ENCODE results near the gene MKS1.
A peak's percentile ranks its signal among the peaks of the same experiment; 100 is the strongest.

MKS1 gene

DNA sequence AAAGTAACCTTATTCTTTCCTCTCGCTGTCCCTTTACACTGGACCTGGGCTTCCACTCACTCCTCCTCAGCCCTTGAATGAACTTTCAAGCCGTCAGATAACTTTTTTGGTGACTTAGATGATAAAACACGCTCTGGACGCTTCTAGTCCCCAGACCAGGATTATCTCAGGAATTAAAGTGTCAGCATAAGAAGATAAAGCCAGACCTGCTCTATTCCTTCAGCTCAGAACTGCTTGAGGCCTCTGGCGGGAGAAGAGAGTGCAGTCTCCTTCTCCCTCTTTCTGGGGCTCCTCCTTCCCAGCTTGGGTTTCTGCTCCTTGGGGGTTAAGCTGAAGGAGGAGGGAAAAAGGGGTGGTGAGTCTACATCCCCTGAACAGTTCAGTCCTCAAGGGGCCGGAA lies 25.9 kb upstream of the MKS1 start:
- no peak for DNase-seq

DNA sequence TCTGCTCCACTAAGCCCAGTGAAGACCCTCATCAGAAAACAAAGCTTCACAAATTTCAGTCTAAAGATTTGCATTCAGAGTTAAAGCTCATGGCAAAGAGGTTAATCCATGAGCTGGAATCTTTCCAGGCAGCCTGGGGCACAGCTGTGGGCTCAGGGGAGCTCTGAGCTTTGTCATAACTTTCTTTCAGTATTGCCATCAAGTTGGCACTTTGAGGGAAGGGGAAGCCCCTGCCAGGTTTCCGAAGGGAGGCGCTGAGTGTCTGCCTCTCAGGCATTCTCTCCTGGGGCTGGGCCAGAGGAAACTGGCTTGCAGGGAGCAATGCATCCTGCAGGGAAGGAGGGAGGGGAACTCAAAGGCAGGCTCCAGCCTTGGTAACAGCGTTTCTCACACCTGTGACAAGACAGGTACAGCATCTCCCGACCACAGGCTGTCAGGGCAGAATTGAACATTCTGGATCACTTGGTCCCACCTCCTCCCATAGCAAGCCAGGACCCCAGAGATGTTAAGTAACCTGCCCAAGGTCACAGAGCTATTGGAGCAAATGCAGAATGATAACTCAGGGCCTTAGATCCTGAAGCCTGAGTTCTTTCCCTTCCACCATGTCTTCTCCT lies 23.2 kb upstream of the MKS1 start:
- peak; percentile 57 for DNase-seq

DNA sequence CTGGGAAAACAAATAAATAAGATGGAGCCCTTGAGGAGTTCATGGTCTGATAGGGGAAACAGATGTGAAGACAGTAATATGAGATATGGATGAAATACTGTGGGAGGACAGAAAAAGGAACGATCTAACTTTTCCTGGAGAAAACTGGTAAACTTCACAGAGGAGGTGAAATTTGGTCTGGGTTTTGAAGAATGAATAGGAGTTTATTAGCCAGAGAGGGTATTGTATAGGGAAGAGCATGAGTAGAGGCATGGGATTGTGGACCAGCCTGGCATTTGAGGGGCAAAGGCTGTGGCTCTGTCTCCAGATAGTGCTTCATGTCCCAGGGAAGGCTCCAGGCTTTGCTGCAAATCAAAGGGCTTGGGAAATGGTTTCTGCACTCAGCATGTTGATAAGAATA lies 20.9 kb upstream of the MKS1 start:
- no peak for DNase-seq

DNA sequence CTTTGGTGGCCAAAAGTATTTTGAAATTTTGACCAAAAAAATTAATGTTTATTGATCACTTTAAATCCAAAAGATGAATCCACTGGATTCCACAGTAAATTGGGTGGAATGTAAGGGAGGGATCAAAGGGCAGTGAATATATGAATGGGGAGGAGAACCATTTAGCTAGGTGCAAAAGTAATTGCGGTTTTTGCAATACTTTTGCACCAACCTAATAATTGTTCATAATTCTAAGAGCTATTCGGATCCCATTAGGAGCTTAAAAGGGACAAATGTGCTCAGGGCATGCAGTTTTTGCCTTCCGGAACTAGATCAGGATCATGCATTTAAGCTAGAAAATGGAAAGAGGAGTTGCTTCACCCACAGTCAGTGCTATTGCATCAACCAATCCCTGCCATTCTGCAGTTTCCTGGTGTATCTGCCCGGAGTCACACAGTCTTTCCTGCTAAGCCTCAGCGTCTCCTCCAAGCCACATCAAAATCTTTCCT lies 19.1 kb upstream of the MKS1 start, which contains the start of gene LPO:
TSS of gene LPO (plus strand) at position 438 of the 488 bp plus-strand sequence. CDS start 4,396 bp downstream, outside the sequence.
- DNase-seq: no peak

DNA sequence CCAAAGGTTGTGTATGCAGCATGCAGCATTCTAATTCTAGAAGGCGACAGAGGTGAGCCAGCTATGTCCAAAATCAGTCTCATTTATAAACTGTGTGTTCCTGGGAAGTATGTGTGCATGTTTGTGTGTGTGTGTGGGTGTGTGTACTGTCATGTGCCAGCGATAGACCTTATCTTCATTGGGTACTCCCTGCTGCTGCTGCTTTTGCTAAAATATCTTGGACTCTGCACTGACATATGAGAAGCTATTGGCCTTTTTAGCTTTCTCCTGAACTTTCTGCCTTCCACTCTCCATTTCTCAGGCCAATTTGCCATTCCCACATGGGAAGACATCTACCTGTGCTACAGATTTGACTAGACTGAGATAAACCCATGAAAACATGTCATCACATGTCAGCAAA lies 17.3 kb upstream of the MKS1 start:
- DNase-seq: peak; percentile 30

DNA sequence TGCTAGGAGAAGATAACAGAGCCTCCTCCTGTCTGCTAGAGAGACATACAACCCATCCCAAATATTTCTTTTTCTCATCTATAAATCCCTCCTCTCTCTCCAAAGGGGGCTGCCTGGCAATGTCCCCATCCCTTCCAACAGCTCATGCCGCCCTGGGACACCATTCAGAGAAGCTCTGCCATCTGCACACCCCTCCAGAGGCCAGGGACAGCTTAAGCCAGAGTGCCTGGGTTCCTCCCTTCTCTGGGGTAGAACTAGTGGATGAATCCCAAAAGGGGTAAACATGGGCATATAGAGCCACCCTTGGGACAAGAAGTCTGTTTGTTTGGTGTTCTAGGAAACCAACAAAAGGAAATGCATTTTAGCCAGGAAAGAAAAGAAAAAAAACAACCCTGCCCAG lies 16.8 kb upstream of the MKS1 start:
- DNase-seq: no peak

DNA sequence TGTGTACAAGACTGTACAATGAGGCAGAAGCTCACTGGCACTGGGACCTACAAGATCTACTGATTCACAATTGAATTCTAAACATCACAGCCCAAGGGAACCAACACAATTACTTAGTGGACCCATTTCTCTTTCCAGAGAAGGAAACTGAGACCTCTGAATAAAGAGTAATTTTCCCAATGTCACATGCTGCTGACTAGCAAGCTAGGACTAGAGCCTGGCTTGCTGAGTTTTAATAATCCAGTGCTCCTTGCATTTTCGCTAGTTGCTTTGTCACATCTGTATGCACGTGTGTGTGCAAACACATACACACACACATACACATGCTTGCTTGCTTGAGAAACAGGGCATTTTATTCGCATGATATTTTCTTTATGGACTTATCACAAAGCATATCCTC lies 15.5 kb upstream of the MKS1 start:
- DNase-seq: no peak

DNA sequence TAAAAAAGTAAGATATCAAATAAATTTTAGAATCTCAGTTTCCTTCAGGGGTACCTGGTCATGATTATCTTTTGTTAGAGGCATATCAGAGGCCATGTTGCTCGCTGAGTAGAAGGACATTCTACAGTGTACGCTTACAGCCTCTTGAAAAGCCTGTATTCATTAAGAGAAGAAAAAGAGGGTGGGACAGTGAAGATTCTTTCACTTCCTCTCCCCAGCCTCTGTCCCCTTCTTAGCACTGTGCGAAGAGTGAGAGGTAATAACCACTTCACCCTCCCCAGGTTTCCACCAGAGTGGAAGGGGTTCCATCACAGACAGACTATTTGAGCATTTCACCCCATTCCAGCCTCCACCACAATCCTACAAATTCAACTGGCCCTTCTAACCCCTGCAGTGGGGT lies 14.5 kb upstream of the MKS1 start:
- peak; percentile 12 for DNase-seq

DNA sequence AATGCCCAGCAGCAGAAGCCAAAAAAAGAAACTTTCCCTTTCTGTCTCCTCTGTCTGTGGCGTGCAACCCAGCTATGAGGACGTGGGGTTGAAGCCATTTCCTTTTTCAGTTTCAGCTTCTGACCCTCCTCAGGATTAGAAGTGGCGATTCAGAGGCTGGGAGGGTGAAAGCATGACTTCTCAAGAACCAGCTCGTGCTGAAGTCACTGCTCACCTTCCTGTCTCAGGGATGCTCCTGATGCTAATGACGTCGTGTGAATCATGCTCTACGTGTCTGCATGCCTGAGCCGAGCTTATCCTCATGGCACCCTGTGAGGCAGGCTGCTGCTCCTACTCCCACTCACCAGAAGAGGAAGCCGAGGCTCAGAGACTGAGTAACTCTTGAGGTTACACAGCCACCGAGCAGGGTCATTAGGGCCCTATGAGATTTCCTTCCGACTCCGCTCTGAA lies 13.7 kb upstream of the MKS1 start:
- DNase-seq: peak; percentile 93

DNA sequence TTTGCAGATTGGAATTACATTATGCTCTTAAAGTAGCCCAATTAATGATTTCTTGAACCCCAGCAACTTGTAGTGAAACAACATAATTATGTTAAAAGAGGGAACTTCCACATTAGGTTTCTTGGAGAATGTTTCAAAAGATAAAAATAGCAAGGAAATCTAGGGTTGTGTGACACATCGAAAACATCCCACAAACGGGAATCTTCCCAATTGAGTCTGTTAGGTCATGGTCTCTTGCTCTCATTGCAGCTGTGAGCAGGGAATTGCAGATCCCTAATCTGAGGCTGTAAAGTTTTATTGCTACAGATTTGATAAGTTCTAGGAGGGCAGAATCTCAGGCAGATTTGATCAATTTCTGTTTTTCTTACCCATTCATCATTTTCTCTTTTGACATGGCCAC lies 12.6 kb upstream of the MKS1 start:
- no peak for DNase-seq

DNA sequence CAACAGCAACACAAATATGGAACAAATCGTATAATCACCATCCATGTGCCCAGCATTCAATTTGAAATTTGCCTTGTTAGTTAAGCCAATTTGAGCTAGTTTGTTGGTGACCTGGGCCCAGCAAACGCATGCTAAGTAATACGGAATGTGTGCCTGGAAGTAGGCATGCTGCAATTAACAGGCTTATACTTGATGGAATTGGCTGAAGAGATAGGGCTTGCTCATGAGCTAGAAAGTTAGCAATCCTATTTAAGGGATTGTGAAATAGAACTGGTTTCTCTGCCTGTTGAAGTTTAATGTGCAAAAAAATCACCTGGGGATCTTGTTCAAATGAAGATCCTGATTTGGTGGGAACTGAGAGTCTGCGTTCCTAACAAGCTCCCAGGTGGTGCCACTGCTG lies 10.8 kb upstream of the MKS1 start:
- no peak for DNase-seq

DNA sequence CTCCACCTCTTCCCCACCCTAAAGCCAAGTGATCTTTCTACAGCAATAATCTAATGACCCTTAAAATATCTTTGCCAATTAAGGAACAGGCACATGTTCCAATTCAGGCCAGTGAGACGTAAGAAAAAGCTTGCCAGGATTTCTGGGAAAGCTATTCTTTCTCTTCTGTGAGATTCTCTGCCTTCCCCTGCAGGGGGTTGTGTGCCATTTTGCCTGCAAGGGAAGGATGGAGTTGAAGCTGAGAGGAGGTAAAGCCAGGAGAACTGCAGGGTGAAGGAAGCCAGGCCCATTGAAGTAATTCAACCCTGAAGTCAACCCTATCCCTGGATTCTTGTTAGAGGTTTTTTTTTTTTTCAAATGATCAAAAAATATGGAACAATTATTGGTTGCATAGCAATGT lies 10.3 kb upstream of the MKS1 start:
- no peak for DNase-seq

DNA sequence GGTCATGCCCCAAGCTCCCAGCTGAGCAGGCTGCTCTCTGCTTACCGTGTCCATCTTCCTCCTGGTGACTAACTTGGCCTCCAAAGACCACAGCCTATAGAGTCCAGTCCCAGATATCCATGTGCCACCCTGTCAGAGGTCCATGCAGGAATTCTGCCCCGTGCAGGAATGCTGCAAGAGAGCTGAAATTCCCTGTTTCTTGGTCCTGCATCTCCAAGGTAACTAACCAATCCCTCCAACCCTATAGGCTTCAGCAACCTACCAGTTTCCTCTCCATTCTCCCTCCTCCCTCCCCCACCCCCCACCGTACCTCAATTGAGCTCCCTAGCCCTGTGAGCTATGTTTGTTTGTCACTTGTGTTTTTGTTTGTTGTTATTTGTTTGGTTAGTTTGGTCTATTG lies 9.6 kb upstream of the MKS1 start:
- peak; percentile 57 for DNase-seq

DNA sequence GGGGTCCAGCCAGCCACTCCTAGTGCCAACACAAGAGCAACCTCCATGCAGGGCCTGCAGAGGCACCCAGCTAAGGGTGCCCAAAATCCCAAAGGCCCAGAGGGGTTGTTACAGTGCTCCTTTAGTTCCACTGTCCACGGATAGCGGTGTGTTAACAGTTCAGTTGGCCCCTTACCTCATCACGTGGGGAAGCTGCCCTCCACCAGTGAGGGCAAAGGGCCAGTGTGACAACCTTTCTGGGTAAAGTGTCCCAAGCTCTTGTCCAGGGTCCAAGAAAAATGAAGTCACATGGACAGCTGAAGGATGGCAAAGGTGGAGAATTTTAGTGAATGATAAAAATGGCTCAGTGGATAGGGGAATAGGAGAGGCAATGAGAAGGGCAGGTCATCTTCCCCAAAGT lies 8.7 kb upstream of the MKS1 start:
- DNase-seq: no peak

DNA sequence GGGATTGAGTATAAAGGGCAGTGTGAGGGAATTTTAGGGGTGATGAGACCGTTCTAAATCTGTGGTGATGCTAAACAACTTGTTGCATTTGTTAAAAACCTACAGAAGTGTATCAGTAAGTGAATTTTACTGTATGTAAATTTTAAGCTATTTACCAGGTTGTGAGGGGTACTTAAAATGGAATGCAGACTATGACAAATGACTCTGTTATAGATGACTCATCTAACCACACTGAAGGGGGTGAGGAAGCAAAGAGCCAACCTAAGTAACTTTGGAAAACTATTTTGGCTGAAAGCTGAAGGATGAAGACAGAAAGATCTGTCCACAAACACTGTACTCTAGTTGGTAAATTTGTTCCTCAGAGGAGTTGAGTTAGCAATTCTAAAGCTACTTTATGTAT lies 5.3 kb upstream of the MKS1 start:
- DNase-seq: no peak

DNA sequence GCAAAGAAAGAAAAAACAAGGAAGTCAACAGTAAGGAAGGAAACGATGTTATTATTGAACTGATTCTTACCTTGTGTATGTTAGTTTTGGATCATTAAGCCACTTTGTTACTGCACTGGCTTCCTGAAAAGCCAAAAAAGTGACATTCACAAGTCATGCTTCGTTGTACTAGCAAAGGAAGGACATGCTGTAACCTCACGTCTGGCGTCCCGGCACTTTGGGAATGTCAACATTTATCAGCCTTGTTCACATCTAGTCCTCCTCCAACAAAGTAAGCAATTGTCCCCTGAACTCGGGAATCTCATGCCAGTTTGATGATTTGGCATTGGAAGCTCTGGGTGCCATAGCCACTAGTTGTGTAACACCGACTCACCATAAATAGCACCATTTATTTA lies 731 bp upstream of the MKS1 start:
- no peak for DNase-seq

DNA sequence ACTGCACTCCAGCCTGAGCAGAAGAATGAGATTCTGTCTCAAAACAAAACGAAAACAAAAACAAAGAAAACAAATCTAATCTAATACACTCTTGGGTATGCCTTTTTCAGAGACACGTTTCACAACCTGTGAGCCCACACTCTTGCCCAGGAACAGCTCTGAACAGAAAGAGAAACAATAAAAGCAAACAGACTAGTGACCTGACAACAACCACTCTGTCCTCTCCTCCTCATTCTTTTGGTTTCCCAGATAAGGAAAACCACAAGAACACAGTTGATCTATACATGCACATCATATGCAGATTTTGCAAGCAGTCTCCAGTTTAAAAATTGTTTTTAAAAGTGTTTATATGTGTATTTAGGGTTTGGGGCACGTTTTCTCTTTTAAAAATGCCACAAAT lies 1.3 kb downstream of the MKS1 start:
- DNase-seq: no peak

DNA sequence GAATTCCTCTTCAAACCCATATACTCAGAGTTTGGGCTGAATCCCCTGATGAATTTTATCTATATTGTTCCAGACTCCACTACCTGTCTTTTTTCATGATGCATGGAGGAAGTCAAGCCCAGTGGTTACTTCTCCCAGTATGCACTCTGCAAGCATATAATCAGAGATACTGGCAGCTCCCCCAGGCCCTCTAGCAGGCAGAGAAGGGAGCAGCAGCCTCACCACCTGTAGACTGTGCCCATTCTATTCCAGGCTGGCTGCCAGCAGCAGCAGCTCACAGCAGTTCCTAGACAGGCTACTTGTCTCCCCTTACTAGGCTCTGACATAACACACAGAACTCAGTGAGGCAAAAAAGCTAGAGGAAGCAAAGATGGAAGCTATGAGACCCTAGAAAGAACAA lies 3.4 kb downstream of the MKS1 start:
- no peak for DNase-seq

DNA sequence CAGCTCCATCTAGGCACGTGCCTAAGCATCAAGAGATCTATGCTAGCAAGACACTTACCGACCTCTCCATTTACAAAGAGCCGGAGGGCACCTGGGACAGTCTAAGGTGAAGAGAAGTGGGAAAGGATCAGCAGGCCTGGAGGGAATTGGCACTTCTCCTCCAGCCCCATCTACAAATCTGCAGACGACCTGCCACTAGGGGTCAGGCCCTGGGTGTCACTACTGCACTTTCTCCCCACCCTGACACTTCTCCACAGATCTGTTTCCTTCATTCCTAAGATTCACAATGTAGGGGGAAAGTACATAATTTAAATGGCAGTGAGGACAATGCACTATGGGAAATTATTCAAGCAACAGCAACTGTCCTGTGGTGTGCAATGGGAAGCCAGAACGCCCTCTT lies 8.1 kb downstream of the MKS1 start:
- DNase-seq: peak; percentile 63

DNA sequence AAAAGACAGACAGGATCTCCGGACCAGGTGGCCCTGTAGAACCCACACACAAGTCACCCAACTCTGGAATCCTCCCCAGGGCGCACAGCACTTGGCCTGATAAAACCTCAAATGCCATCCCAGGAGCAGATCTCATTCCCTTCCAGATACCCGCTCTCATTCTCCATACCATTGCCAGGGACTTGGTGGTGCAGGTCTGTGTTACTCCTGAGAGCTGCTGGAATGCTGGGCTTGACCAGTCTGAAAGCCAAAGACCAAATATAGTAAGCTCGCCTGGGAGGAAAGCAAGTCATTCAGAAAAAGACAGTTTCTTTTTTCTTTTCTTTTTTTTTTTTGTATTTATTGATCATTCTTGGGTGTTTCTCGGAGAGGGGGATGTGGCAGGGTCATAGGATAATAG lies 10.7 kb downstream of the MKS1 start:
- no peak for DNase-seq

DNA sequence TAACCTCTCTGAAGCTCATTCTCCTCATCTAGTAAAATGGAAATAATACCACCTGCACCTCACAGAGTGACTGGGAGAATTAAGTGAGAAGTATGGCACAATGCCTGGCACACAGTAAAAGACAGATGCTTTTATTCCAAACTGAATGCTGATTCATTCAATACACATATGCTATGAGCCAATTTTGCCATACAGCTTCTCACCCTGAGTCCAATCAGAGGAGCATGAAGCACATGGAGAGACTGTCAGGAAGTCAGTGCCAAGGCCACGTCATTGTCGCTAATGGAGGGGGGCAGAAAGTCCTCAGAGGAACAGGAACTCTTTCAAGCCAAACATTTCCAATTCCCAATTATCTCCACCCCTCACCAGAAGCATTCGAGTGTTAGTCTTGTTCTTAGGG lies 11.6 kb downstream of the MKS1 start:
- no peak for DNase-seq

DNA sequence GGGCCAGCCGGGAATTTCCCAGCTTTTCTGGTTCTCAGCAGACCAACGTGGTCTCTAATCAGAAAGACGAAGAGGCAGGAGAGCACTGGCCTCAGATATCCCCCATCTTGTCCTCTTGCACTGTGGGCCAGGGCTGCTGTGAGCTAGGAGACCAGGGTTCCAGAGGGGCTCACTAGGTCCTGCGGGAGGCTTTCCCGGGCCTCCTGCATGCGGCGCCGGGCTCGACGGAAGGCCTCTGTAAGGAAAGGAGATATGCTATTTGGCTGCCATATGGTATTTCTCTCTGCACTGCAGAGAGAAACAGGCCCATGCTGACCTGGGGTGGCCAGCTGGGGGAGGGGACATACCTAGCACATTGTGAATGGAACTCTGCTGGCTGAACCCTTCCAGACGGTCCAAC lies 13.1 kb downstream of the MKS1 start:
- peak; percentile 49 for DNase-seq

DNA sequence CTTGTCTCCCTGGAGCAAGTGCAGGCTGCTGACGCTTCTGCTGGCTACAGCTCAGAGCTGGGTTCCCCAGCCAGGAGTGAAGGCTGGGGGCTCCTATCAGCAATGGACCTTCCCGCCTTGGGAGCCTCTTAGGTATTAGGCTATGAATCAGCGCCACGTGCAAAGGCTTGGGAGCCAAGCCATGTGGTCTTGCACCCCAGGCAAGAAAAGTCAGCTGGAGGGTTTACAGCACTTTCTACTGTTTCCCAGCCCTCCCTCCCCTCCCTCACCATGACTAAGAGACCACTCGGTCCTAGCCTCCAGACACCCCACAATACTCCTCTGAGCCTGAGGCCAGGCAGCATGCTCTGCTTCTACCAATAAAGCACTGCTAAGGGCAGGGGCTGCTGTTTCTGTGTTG lies 14.3 kb downstream of the MKS1 start:
- peak; percentile 51 for DNase-seq

DNA sequence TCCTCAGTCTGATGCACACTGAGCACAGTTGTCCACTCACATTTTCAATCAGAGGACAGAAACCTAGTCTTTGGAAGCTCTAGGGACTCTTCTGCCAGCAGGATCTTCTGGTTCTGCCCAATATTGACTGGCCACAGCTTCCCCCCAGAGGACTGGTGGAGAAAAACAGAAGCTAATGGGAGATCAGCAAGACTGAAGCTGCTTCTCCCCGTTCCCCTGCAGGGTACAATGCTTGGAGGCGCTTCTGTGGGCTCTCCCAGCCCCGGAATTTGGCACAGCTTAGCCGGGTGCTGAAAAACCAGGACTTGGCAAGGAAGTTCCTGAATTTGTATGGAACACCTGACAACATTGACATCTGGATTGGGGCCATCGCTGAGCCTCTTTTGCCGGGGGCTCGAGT lies 16.2 kb downstream of the MKS1 start:
- peak; percentile 51 for DNase-seq

DNA sequence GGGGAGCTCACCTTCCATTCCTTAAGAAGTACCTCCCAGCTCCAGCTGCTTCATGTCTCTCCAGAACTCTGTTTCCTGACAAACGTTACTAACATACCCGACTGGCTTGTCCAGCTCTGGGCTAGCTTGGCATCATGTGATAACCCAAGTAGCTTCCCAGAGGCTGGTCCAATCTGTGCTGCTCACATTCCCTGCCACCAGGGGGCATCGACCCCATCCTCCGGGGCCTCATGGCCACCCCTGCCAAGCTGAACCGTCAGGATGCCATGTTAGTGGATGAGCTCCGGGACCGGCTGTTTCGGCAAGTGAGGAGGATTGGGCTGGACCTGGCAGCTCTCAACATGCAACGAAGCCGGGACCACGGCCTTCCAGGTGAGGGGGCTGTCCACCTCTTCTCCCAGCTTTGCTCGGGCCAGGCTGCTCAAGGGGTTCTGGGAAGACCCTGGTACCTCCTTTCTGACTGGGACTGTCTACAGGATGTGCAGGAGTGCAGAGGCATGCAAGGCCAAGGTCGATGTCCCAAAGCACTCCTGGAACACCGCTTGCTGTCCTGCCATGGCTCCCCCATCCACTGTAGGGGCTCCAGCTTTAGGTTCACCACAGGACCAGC lies 18.9 kb downstream of the MKS1 start:
- peak; percentile 92 for DNase-seq

Measured in islet precursor cell (in vitro differentiated cells).